Measurements from ENCODE around the gene PPP1R11.

GRCh38 chr6:30071858-30072257 lies 4.9 kb downstream of the PPP1R11 start:
- no peak for TF ChIP-seq CTCF (IDR thresholded peaks at IDR 0.05)
- TF ChIP-seq POLR2A (IDR thresholded peaks at IDR 0.05) = no peak
